HG03439 (cell line): ENCODE results near the gene STOM.
"Not testable (repeated sequence)": the region's sequence is repeated elsewhere in the genome, so short reads cannot be mapped to it uniquely, and the experiment has no call there.

Source experiments
- ATAC-seq: cut with Tn5 transposase; IDR thresholded peaks from one replicate; pipeline ENCODE4 v1.9.1; 2021; ENCODE audit warnings: mild to moderate bottlenecking, moderate library complexity; ENCODE audit not compliant: unreplicated experiment

STOM gene

GRCh38 chr9:121303456-121304451 is 66.3 kb downstream of the STOM start:
- no peak for ATAC-seq

DNA sequence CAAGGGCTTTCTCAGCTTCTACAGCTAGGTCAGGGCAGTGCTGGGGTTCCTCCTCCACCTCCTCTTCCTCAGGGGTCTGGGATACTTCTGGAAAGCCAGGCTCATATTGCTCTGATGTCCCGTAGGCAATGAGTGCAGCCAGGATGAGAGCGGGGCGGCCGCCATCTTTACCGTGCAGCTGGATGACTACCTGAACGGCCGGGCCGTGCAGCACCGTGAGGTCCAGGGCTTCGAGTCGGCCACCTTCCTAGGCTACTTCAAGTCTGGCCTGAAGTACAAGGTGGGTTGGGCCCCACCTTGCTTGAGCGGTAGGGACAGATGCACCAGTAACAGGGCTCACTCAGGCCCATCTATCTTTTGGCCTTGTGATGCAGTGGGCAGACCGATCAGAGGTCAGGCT is 67.3 kb downstream of the STOM start:
- ATAC-seq: no peak

DNA sequence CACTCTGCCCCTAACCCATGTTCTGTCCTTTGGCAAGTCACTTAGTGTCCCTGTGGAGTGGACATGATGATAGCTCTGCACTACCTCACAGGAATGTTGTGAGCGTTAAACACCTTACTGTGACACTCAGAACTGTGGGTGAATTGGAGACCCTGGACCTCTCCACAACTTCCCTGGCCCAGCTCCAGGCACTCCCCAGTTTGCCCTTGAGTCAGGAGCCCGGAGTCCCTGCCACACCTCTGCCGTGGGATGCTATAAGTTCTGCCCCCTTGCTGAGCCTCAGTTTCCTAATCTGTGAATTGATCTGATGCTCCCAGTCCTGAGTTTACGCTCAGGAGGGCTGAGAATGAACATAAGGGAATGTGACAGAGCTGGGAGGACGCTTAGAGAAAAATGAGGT is 67.7 kb downstream of the STOM start:
- ATAC-seq: no peak

DNA sequence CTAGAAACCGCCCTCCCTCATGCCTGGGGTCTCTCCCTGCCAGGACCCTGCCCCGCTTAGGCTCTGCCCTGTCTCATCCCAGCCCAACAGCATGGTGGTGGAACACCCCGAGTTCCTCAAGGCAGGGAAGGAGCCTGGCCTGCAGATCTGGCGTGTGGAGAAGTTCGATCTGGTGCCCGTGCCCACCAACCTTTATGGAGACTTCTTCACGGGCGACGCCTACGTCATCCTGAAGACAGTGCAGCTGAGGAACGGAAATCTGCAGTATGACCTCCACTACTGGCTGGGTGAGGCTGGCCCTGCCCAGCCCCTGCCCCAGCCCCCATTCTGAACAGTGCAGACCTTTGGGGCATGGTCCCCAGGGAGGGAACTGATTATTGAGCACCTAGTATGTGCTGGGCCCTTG is 68.2 kb downstream of the STOM start:
- ATAC-seq: no peak

DNA sequence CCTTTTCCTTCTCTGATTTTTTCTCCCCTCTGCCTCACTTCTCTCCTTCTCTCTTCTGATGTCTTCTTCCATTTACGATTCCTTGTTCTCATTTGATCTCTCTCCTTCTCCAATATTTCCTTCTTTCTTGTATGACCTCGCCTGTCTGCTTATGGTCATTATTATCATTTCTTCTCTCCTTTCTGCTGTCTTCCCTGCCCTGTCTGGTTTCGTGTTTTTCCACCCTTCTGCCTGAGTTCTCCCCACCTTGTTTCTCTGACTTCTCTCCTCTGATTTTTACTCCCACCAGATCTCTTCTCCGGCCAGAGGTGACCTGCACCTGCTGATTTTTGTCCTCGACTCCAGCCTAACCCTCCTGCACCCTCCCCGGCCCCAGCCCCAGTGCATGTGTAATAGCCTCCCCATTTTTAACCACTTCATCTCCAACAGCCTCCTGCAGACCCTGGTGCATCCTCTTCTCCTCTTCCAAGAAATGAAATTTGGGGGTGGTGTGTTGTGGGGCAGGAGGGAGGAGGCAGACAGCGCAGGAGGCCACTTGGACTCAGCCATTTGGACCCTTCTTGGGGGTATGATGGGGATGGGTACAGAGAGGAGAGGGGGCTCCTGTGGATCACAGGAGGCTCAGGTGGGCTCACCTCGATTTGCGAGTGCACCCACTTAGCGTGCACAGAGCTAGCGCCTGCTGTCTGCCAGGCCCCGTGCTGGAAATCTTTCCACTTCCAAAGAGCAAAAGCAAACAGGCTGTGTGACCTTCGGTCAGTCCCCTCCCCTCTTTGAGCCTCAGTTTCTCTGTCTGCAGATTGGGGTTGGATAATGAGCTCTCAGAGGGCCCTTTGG is 69.5 kb downstream of the STOM start:
- ATAC-seq: no peak

- no peak for ATAC-seq
Observed at GRCh38 chr9:121299467-121300282, 70.4 kb downstream of the STOM start.

GRCh38 chr9:121298689-121299466 is 71.2 kb downstream of the STOM start:
- no peak for ATAC-seq

GRCh38 chr9:121298016-121298538 is 72.0 kb downstream of the STOM start:
- ATAC-seq: no peak

- ATAC-seq: no peak
Observed at GRCh38 chr9:121297389-121297788, 72.7 kb downstream of the STOM start.

GRCh38 chr9:121296213-121297127 is 73.6 kb downstream of the STOM start:
- ATAC-seq: no peak

- ATAC-seq: no peak
Observed at GRCh38 chr9:121295662-121296191, 74.3 kb downstream of the STOM start.

- no peak for ATAC-seq
Observed at GRCh38 chr9:121294866-121295661, 75.0 kb downstream of the STOM start.

- no peak for ATAC-seq
Observed at GRCh38 chr9:121294151-121294743, 75.8 kb downstream of the STOM start.

DNA sequence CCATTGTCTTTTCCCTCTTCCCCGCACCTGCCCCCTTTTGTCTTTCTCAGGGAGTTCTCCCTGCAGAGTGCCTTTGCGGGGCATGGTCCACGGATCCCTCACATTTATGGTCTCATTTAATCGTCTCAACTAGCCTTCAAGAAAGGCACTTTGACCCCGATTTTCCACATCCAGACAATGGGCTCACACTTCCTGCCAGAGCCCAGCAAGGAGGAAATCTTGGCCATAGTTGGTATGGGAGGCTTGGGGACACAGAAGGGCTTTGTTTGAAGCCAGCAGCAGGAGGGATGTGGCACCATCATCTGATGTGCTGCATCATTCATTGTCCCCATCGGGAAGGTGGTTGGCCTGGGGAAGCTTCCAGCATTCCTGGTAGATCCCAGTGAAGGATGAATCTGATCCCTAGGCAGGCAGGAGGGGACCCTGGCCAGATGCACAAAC is 77.2 kb downstream of the STOM start:
- ATAC-seq: no peak

DNA sequence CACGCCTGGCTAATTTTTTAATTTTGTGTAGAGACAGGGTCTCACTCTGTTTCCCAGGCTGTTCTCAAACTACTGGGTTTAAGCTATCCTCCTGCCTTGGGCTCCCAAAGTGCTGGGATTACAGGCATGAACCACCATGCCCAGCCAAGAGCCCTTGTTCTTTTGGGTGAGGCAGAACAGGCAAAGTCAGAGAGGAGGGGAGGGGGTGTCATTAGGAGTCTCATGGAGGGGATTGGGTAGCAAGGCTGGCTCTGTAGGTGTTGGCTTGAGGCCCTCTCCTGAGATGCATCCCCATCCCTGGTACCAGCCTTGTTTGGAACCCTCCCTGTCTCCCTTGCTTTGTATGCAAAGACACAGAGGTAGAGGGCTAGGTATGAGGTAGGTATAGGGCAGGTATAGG is 78.0 kb downstream of the STOM start:
- ATAC-seq: no peak

GRCh38 chr9:121291536-121291935 is 78.5 kb downstream of the STOM start:
- ATAC-seq: not testable (repeated sequence)

GRCh38 chr9:121289772-121290370 is 80.2 kb downstream of the STOM start:
- no peak for ATAC-seq
